Glomerular visceral epithelial cell (primary cell): ENCODE results near the gene PIEZO1.
"Not testable (repeated sequence)": the region's sequence is repeated elsewhere in the genome, so short reads cannot be mapped to it uniquely, and the experiment has no call there.

Experiments used
- DNase-seq: peaks from one replicate; pipeline ENCODE4 v3.0.0-alpha.2; 2016; ENCODE audit errors: extremely low spot score

The PIEZO1 gene, protein sequence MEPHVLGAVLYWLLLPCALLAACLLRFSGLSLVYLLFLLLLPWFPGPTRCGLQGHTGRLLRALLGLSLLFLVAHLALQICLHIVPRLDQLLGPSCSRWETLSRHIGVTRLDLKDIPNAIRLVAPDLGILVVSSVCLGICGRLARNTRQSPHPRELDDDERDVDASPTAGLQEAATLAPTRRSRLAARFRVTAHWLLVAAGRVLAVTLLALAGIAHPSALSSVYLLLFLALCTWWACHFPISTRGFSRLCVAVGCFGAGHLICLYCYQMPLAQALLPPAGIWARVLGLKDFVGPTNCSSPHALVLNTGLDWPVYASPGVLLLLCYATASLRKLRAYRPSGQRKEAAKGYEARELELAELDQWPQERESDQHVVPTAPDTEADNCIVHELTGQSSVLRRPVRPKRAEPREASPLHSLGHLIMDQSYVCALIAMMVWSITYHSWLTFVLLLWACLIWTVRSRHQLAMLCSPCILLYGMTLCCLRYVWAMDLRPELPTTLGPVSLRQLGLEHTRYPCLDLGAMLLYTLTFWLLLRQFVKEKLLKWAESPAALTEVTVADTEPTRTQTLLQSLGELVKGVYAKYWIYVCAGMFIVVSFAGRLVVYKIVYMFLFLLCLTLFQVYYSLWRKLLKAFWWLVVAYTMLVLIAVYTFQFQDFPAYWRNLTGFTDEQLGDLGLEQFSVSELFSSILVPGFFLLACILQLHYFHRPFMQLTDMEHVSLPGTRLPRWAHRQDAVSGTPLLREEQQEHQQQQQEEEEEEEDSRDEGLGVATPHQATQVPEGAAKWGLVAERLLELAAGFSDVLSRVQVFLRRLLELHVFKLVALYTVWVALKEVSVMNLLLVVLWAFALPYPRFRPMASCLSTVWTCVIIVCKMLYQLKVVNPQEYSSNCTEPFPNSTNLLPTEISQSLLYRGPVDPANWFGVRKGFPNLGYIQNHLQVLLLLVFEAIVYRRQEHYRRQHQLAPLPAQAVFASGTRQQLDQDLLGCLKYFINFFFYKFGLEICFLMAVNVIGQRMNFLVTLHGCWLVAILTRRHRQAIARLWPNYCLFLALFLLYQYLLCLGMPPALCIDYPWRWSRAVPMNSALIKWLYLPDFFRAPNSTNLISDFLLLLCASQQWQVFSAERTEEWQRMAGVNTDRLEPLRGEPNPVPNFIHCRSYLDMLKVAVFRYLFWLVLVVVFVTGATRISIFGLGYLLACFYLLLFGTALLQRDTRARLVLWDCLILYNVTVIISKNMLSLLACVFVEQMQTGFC (N-terminal part only)

DNA sequence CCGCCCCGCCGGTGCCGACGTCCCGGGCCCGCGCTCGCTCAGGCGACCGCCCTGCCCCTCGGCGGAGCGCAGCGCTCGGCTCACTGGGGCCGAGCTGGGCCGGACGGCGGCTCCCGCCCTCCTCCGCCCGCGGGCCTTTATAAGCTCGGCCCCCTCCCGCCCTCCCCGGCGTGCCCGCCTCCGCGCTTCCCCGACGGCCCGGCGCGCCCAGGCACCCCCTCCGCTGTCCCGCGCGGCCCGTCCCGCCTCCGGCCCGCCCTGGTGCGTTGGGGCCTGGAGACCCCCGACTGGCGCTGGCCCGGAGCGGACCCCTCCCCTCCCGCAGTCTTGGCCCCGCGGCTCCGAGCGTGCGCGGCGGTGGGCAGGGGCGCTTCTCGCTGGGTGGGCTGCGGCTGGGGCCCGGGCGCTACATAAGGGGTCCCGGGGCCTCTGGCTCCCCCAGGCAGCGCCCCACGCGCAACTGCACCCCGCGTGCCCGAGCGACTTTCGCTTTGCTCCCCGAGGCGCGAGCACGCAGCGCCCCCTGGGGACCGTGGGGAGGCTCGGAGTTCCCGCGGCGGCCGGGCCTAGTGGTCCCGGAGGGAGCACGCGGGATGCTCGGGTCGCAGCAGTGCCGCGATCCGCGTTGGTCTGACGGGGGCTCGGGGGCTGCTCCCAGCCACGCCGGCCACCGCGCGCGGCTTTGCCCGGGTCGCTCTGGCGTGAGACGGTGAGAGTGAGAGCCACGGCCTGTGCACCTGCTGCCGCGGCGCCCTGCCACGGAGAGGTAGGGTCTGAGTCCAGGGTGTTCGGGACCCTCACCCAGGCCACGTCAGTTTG, at the start of gene PIEZO1:
TSS of gene PIEZO1 (minus strand) at position 115 of the 819 bp plus-strand sequence. CDS start 256 bp downstream, outside the sequence.
- peak; percentile 67 for DNase-seq

- DNase-seq: no peak
Observed at GRCh38 chr16:88834670-88835069, 49.6 kb upstream of the PIEZO1 start.

- DNase-seq: no peak
Observed at GRCh38 chr16:88833086-88833485, 48.1 kb upstream of the PIEZO1 start.

- DNase-seq: no peak
Observed at GRCh38 chr16:88831838-88832237, 46.8 kb upstream of the PIEZO1 start.

DNA sequence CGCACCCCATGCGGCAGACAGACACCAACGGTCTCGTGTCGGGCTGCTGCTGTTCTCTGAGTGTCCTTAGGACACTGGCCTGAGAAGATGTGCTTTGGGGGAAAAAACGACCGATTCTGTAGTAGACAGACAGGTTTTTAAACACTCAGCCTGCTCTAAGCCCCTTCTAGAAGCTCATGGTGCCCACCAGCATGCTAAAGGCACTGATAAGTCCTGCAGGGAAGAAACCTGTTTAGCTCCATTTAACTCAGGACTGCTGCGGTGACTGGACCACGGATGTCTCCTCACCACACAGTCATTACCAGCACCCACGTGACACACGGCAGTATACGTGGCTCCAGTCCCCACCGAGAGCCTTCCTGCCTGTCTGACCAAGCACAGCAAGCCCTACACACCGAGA, 45.8 kb upstream of the PIEZO1 start:
- DNase-seq: no peak

GRCh38 chr16:88830258-88830657, 45.2 kb upstream of the PIEZO1 start:
- no peak for DNase-seq

GRCh38 chr16:88828711-88829110, 43.7 kb upstream of the PIEZO1 start:
- no peak for DNase-seq

DNA sequence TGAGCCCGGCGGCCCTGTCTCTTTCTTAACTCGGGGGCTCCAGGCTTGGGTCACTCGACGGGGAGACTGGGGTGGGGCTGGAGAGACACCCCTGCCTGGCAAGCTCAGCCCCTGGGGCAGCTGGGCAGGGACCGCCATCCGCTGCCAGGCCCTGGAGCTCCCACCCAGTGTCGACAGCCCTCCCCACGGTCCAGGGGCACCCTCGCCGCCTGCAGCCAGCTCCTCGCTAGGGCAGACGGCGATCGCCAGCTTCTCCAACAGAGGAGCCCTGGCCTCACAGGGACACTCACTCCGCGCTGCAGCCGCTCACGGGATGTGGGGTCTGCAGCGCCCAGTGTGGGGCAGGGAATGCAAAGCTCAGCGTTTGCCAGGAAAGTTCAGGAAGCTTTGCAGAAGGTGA, 42.7 kb upstream of the PIEZO1 start:
- no peak for DNase-seq

DNA sequence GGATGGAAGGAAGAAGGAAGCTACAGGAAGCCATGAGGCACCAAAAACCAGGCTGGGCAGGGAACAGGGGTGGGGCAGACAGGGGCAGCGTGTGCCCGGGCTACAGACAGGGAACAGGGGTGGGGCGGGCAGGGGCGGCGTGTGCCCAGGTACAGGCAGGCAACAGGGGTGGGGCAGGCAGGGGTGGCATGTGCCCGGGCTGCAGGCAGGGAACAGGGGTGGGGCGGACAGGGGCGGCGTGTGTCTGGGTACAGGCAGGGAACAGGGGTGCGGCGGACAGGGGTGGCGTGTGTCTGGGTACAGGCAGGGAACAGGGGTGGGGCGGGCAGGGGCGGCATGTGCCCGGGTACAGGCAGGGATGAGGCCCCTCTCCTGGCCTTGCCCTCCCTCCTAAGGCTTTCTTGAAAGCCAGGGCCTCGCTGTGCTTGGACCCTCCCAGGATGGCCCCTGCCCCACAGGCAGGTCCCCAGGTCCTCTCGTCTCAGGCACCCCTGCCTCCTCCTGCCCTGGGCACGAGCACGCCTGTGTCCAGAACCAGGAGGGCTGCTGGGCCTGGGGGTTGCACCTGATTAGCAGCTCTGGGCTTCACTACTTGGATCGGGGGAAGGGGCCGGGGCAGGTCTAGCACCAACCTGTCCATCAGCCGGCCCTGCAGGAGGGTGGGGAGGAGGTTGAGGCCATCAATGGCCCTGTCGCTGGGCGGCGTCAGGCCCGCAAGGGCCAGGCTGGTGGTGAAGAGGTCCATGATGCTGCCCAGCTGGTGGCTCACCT, 41.2 kb upstream of the PIEZO1 start:
- no peak for DNase-seq

- DNase-seq: no peak
Observed at GRCh38 chr16:88825146-88825545, 40.1 kb upstream of the PIEZO1 start.

- DNase-seq: no peak
Observed at GRCh38 chr16:88824256-88825077, 39.4 kb upstream of the PIEZO1 start.

- not testable (repeated sequence) for DNase-seq
Observed at GRCh38 chr16:88823646-88824045, 38.6 kb upstream of the PIEZO1 start.

GRCh38 chr16:88822281-88823040, 37.4 kb upstream of the PIEZO1 start:
- no peak for DNase-seq

DNA sequence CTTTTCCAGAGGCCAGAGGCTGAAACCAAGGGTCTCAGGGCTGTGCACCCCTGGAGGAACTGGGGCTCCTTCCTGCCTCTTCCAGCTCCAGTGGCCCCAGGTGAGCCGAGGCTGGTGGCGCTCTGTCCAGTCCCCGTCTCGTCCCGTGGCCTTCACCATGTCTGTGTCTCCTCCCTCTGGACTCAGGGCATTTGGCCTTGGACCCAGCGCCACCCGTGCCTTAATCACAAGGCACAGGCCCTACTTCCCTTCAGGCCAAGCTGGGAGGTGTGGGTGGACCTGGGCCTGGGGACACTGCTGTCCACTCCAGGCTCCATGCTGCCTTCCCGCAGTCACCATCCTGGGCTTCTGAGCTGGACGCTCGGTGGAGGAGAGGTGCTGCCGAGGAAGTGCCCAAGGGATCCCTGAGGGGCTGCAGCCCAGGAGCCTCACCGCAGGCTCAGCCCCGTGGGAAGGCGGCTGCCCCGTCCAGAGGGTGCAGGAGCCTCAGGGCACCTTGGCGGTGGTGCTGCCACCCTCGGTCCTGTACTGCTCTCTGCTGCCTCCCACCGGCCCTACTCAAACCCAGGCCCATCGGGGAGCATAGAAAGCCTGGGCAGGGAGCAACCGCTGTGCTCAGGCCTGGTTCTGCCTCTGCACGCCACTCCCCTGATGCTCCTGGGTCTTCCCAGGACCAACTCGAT, 36.3 kb upstream of the PIEZO1 start:
- no peak for DNase-seq

- no peak for DNase-seq
Observed at GRCh38 chr16:88820385-88821025, 35.5 kb upstream of the PIEZO1 start.

DNA sequence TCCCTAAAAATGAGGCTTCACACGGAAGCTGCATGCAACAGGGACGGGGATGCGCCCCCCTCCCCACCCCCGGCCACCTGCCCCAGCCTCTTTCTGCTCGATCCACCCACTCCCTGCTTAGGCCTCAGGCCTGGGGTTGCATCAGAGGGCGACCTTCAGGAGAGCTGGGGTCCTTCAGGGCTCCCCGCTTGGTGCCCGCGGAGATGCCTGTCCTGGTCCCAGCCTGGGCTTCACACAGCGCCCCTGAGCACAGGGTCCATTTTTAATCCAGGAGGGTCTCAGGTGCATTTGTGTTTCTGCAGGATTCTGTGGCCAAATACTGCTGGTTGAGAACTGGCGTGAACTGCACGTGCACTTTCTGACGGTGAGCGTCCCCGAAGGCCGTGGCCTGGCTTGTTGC, 34.1 kb upstream of the PIEZO1 start:
- no peak for DNase-seq

- no peak for DNase-seq
Observed at GRCh38 chr16:88818575-88818874, 33.5 kb upstream of the PIEZO1 start.
